HG03175 (cell line): Measurements from ENCODE around the gene ARFGAP2.
"Not testable (repeated sequence)": the region's sequence is repeated elsewhere in the genome, so short reads cannot be mapped to it uniquely, and the experiment has no call there.

Experiments
- ATAC-seq: cut with Tn5 transposase; IDR thresholded peaks from one replicate; pipeline ENCODE4 v1.9.1; 2021; ENCODE audit warnings: mild to moderate bottlenecking, moderate library complexity; ENCODE audit not compliant: unreplicated experiment

ARFGAP2 gene

GRCh38 chr11:47118958-47119688 is 57.6 kb downstream of the ARFGAP2 start:
- ATAC-seq = not testable (repeated sequence)
